ENCODE results near the gene CD180.

- TF ChIP-seq EP300 (IDR thresholded peaks at IDR 0.05) (no peak), POLR2AphosphoS5 (IDR thresholded peaks at IDR 0.05) (no peak), POLR2A (IDR thresholded peaks at IDR 0.05) (no peak)
- TF ChIP-seq, protein P1, sequence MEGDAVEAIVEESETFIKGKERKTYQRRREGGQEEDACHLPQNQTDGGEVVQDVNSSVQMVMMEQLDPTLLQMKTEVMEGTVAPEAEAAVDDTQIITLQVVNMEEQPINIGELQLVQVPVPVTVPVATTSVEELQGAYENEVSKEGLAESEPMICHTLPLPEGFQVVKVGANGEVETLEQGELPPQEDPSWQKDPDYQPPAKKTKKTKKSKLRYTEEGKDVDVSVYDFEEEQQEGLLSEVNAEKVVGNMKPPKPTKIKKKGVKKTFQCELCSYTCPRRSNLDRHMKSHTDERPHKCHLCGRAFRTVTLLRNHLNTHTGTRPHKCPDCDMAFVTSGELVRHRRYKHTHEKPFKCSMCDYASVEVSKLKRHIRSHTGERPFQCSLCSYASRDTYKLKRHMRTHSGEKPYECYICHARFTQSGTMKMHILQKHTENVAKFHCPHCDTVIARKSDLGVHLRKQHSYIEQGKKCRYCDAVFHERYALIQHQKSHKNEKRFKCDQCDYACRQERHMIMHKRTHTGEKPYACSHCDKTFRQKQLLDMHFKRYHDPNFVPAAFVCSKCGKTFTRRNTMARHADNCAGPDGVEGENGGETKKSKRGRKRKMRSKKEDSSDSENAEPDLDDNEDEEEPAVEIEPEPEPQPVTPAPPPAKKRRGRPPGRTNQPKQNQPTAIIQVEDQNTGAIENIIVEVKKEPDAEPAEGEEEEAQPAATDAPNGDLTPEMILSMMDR (IDR thresholded peaks at IDR 0.05): no peak
Observed at GRCh38 chr5:67135381-67135984, 61.1 kb downstream of the CD180 start.

All from stomach (tissue), 4 donors.